ENCODE measurements around the gene BAZ2B. TPM values are rescaled to one million over a fixed set of nuclear protein-coding genes. Genes with fewer than 3 reads are reported as not detected.

Gene BAZ2B
- total RNA-seq, 2 experiments from 2014 or later: 7.4 to 8.5 TPM

- DNase-seq (no peak), ATAC-seq (no peak)
- Mint-ChIP-seq H3K4me1 (ENCODE audit: low read depth) (peaks cover 17% of the 10 kb centered on the region), H3K27ac (no peak overlapping the region), H3K36me3 (ENCODE audit: low read depth) (peaks cover 5% of the 10 kb centered on the region), H3K4me3 (no peak overlapping the region), H3K27me3 (ENCODE audit: low read depth) (no peaks in the 10 kb centered on the region), H3K9me3 (ENCODE audit: insufficient read depth) (no peaks in the 10 kb centered on the region)
- POLR2A ChIA-PET: no interaction called here
- CTCF ChIA-PET: interaction anchor here (2.3 kb wide), 1 partner anchor 9 kb away, joined by 9 read pairs; no protein-coding TSS in a partner anchor
Measured at GRCh38 chr2:159446817-159447216, 169.5 kb downstream of the BAZ2B start.

GRCh38 chr2:159446201-159446600 lies 170.1 kb downstream of the BAZ2B start:
- DNase-seq: no peak
- ChIA-PET CTCF (interaction anchor here (2.3 kb wide), 1 partner anchor 10 kb away, joined by 9 read pairs; no protein-coding TSS in a partner anchor), POLR2A (no interaction called here)
- H3K4me1 Mint-ChIP-seq (ENCODE audit: low read depth): peaks cover 17% of the 10 kb centered on the region
- H3K36me3 Mint-ChIP-seq (ENCODE audit: low read depth): peaks cover 5% of the 10 kb centered on the region
- ATAC-seq: no peak
- no peak overlapping the region for H3K4me3 Mint-ChIP-seq
- H3K27me3 Mint-ChIP-seq (ENCODE audit: low read depth): no peaks in the 10 kb centered on the region
- no peak overlapping the region for H3K27ac Mint-ChIP-seq
- H3K9me3 Mint-ChIP-seq (ENCODE audit: insufficient read depth): no peaks in the 10 kb centered on the region

- Mint-ChIP-seq H3K4me3 (no peak overlapping the region), H3K27ac (peak overlapping the region; percentile 23), H3K4me1 (ENCODE audit: low read depth) (peaks cover 17% of the 10 kb centered on the region), H3K36me3 (ENCODE audit: low read depth) (peaks cover 5% of the 10 kb centered on the region), H3K27me3 (ENCODE audit: low read depth) (no peaks in the 10 kb centered on the region), H3K9me3 (ENCODE audit: insufficient read depth) (no peaks in the 10 kb centered on the region)
- ChIA-PET POLR2A (interaction anchor here (1.4 kb wide), 1 partner anchor 267 kb away, joined by 4 read pairs; the partner anchor contains the start of gene MARCHF7), CTCF (interaction anchor here (2.3 kb wide), 1 partner anchor 10 kb away, joined by 9 read pairs; no protein-coding TSS in a partner anchor)
- ATAC-seq (peak; percentile 77), DNase-seq (peak; percentile 40)
Measured at GRCh38 chr2:159445307-159445706, 171.0 kb downstream of the BAZ2B start.

- H3K4me3 Mint-ChIP-seq: no peak overlapping the region
- H3K4me1 Mint-ChIP-seq (ENCODE audit: low read depth): peaks cover 17% of the 10 kb centered on the region
- POLR2A ChIA-PET: interaction anchor here (1.4 kb wide), 1 partner anchor 268 kb away, joined by 4 read pairs; the partner anchor contains the start of gene MARCHF7
- CTCF ChIA-PET: interaction anchor here (2.3 kb wide), 1 partner anchor 11 kb away, joined by 9 read pairs; no protein-coding TSS in a partner anchor
- no peaks in the 10 kb centered on the region for H3K9me3 Mint-ChIP-seq (ENCODE audit: insufficient read depth)
- ATAC-seq: no peak
- no peak for DNase-seq
- H3K36me3 Mint-ChIP-seq (ENCODE audit: low read depth): peaks cover 5% of the 10 kb centered on the region
- H3K27me3 Mint-ChIP-seq (ENCODE audit: low read depth): no peaks in the 10 kb centered on the region
- H3K27ac Mint-ChIP-seq: no peak overlapping the region
Measured at GRCh38 chr2:159444754-159445153, 171.6 kb downstream of the BAZ2B start.

- DNase-seq (no peak), ATAC-seq (no peak)
- Mint-ChIP-seq H3K9me3 (ENCODE audit: insufficient read depth) (no peaks in the 10 kb centered on the region), H3K27me3 (ENCODE audit: low read depth) (no peaks in the 10 kb centered on the region), H3K36me3 (ENCODE audit: low read depth) (peaks cover 5% of the 10 kb centered on the region), H3K27ac (no peak overlapping the region), H3K4me3 (no peak overlapping the region), H3K4me1 (ENCODE audit: low read depth) (peaks cover 17% of the 10 kb centered on the region)
- POLR2A ChIA-PET: no interaction called here
- CTCF ChIA-PET: no interaction called here
Measured at GRCh38 chr2:159442159-159442852, 174.0 kb downstream of the BAZ2B start.

- Mint-ChIP-seq H3K4me1 (ENCODE audit: low read depth) (peaks cover 17% of the 10 kb centered on the region), H3K9me3 (ENCODE audit: insufficient read depth) (no peaks in the 10 kb centered on the region), H3K36me3 (ENCODE audit: low read depth) (peaks cover 3% of the 10 kb centered on the region), H3K27me3 (ENCODE audit: low read depth) (no peaks in the 10 kb centered on the region), H3K4me3 (no peak overlapping the region), H3K27ac (no peak overlapping the region)
- ATAC-seq (no peak), DNase-seq (no peak)
- ChIA-PET POLR2A (no interaction called here), CTCF (interaction anchor here (0.7 to 1.0 kb wide), 2 partner anchors 15 to 922 kb away, joined by 3 read pairs; no protein-coding TSS in a partner anchor)
Measured at GRCh38 chr2:159441182-159441581, 175.2 kb downstream of the BAZ2B start.

- POLR2A ChIA-PET: no interaction called here
- Mint-ChIP-seq H3K9me3 (ENCODE audit: insufficient read depth) (no peaks in the 10 kb centered on the region), H3K4me1 (ENCODE audit: low read depth) (peaks cover under 1% of the 10 kb centered on the region), H3K27ac (no peak overlapping the region), H3K36me3 (ENCODE audit: low read depth) (no peaks in the 10 kb centered on the region), H3K27me3 (ENCODE audit: low read depth) (no peaks in the 10 kb centered on the region), H3K4me3 (no peak overlapping the region)
- ATAC-seq (no peak), DNase-seq (no peak)
- CTCF ChIA-PET: no interaction called here
Measured at GRCh38 chr2:159439421-159439820, 176.9 kb downstream of the BAZ2B start.

GRCh38 chr2:159438720-159439353 lies 177.5 kb downstream of the BAZ2B start:
- Mint-ChIP-seq H3K36me3 (ENCODE audit: low read depth) (no peaks in the 10 kb centered on the region), H3K27me3 (ENCODE audit: low read depth) (no peaks in the 10 kb centered on the region), H3K9me3 (ENCODE audit: insufficient read depth) (no peaks in the 10 kb centered on the region), H3K4me3 (no peak overlapping the region), H3K27ac (no peak overlapping the region), H3K4me1 (ENCODE audit: low read depth) (no peaks in the 10 kb centered on the region)
- ChIA-PET CTCF (no interaction called here), POLR2A (no interaction called here)
- ATAC-seq (no peak), DNase-seq (no peak)

- Mint-ChIP-seq H3K4me3 (no peak overlapping the region), H3K9me3 (ENCODE audit: insufficient read depth) (no peaks in the 10 kb centered on the region), H3K4me1 (ENCODE audit: low read depth) (no peaks in the 10 kb centered on the region), H3K36me3 (ENCODE audit: low read depth) (no peaks in the 10 kb centered on the region), H3K27ac (no peak overlapping the region), H3K27me3 (ENCODE audit: low read depth) (no peaks in the 10 kb centered on the region)
- POLR2A ChIA-PET: no interaction called here
- CTCF ChIA-PET: no interaction called here
- ATAC-seq (no peak), DNase-seq (no peak)
Measured at GRCh38 chr2:159438284-159438683, 178.1 kb downstream of the BAZ2B start.

GRCh38 chr2:159432610-159433009 lies 183.7 kb downstream of the BAZ2B start:
- H3K36me3 Mint-ChIP-seq (ENCODE audit: low read depth): no peaks in the 10 kb centered on the region
- CTCF ChIA-PET: no interaction called here

GRCh38 chr2:159427048-159427447 lies 189.3 kb downstream of the BAZ2B start:
- Mint-ChIP-seq H3K27ac (no peak overlapping the region), H3K27me3 (ENCODE audit: low read depth) (no peaks in the 10 kb centered on the region), H3K4me3 (no peak overlapping the region), H3K9me3 (ENCODE audit: insufficient read depth) (no peaks in the 10 kb centered on the region), H3K36me3 (ENCODE audit: low read depth) (no peaks in the 10 kb centered on the region), H3K4me1 (ENCODE audit: low read depth) (peaks cover 8% of the 10 kb centered on the region)
- POLR2A ChIA-PET: no interaction called here
- DNase-seq (no peak), ATAC-seq (no peak)
- CTCF ChIA-PET: no interaction called here

More at GRCh38 chr2:159432610-159433009, 183.7 kb downstream of the BAZ2B start:
- no peaks in the 10 kb centered on the region for H3K27me3 Mint-ChIP-seq (ENCODE audit: low read depth)
- DNase-seq (no peak), ATAC-seq (no peak)
- no peak overlapping the region for H3K27ac Mint-ChIP-seq
- no peak overlapping the region for H3K4me3 Mint-ChIP-seq
- POLR2A ChIA-PET: no interaction called here
- H3K4me1 Mint-ChIP-seq (ENCODE audit: low read depth): no peaks in the 10 kb centered on the region
- no peaks in the 10 kb centered on the region for H3K9me3 Mint-ChIP-seq (ENCODE audit: insufficient read depth)

GRCh38 chr2:159419403-159419802 lies 196.9 kb downstream of the BAZ2B start:
- ChIA-PET CTCF (no interaction called here), POLR2A (no interaction called here)
- Mint-ChIP-seq H3K27me3 (ENCODE audit: low read depth) (no peaks in the 10 kb centered on the region), H3K27ac (no peak overlapping the region), H3K4me3 (no peak overlapping the region), H3K4me1 (ENCODE audit: low read depth) (no peaks in the 10 kb centered on the region), H3K9me3 (ENCODE audit: insufficient read depth) (no peaks in the 10 kb centered on the region), H3K36me3 (ENCODE audit: low read depth) (no peaks in the 10 kb centered on the region)
- ATAC-seq: no peak
- no peak for DNase-seq
